ENCODE results near the gene ZNF329. TPM values are rescaled to one million over a fixed set of nuclear protein-coding genes. Genes with fewer than 3 reads are reported as not detected.

The ZNF329 gene
- total and polyA plus RNA-seq, 2 of the 13 experiments (the other 11 are each of a cell fraction or from before 2014, with no cell fraction given) = 3.8 to 9.6 TPM

GRCh38 chr19:58182989-58183816 lies 32.6 kb upstream of the ZNF329 start, which contains the start of gene ZNF274 (continued):
- TF ChIP-seq ZBTB14 (CRISPR knock-in tag; IDR thresholded peaks at IDR 0.05) (peak; percentile 69), ZNF724P (CRISPR knock-in tag; IDR thresholded peaks at IDR 0.05; ENCODE audit: borderline replicate concordance) (no peak), ZBTB26 (CRISPR knock-in tag; IDR thresholded peaks at IDR 0.05; ENCODE audit: borderline replicate concordance) (peak; percentile 53; the same call in 1 of the 2 replicates), CENPX (CRISPR knock-in tag; IDR thresholded peaks at IDR 0.05) (no peak), ZNF24 (IDR thresholded peaks at IDR 0.05) (no peak), ZNF121 (CRISPR knock-in tag; IDR thresholded peaks at IDR 0.05) (no peak), JARID2 (CRISPR knock-in tag; IDR thresholded peaks at IDR 0.05; ENCODE audit: insufficient replicate concordance) (no peak), FOXP1 (IDR thresholded peaks at IDR 0.05) (no peak), FOXP1 (CRISPR knock-in tag; IDR thresholded peaks at IDR 0.05) (no peak), NCOA5 (CRISPR knock-in tag; IDR thresholded peaks at IDR 0.05) (no peak), SP140L (CRISPR knock-in tag; IDR thresholded peaks at IDR 0.05; ENCODE audit: borderline replicate concordance) (no peak), DR1 (CRISPR knock-in tag; IDR thresholded peaks at IDR 0.05) (no peak), ZNF124 (CRISPR knock-in tag; IDR thresholded peaks at IDR 0.05) (peak; percentile 89), ONECUT2 (CRISPR knock-in tag; IDR thresholded peaks at IDR 0.05) (no peak), ZBTB44 (CRISPR knock-in tag; IDR thresholded peaks at IDR 0.05) (0 out of 2 replicates have a peak, but pooled peaks have one; percentile 16), NR2C2 (CRISPR knock-in tag; IDR thresholded peaks at IDR 0.05; ENCODE audit: borderline replicate concordance) (peak; percentile 93), DMAP1 (CRISPR knock-in tag; IDR thresholded peaks at IDR 0.05) (peak; percentile 94), PBX2 (CRISPR knock-in tag; IDR thresholded peaks at IDR 0.05) (no peak), EEA1 (CRISPR knock-in tag; IDR thresholded peaks at IDR 0.05; ENCODE audit: borderline replicate concordance) (peak; percentile 57; the same call in 1 of the 2 replicates), KAT2B (IDR thresholded peaks at IDR 0.05; ENCODE audit: borderline replicate concordance, low read depth, low read length) (no peak), AGO2 (optimal IDR thresholded peaks at IDR 0.05; ENCODE audit: low read depth, low read length) (peak; percentile 88), ZNF138 (CRISPR knock-in tag; IDR thresholded peaks at IDR 0.05; ENCODE audit: low read depth) (no peak), KLF16 (CRISPR knock-in tag; IDR thresholded peaks at IDR 0.05) (peak in 1 of 2 experiments; percentile 86; a peak in 2 of 4 replicates), AKAP8 (CRISPR knock-in tag; IDR thresholded peaks at IDR 0.05) (peak; percentile 61; the same call in 1 of the 2 replicates)
